ENCODE measurements around the gene CHMP3. TPM values are rescaled to one million over a fixed set of nuclear protein-coding genes. Genes with fewer than 3 reads are reported as not detected.

CHMP3 gene
- total and polyA plus RNA-seq, 2 donors (not counting 1 experiment from before 2014, with no cell fraction given) = 17.5 to 72.5 TPM

GRCh38 chr2:86484385-86484784 lies 78.9 kb downstream of the CHMP3 start:
- CTCF ChIA-PET = no interaction called here
- Histone ChIP-seq H3K4me2 (replicated peaks; ENCODE audit: low read depth, low read length, poor library complexity, severe bottlenecking) (no peak overlapping the region), H2AFZ (ENCODE audit: insufficient read depth, low read depth, low read length, poor library complexity, severe bottlenecking) (no peak overlapping the region), H3K79me2 (ENCODE audit: control insufficient read depth, insufficient read depth, low read length) (no peaks in the 10 kb centered on the region), H3K36me3 (replicated peaks in 1 of 2; ENCODE audit: control extremely low read depth in 1 of 2, control insufficient read depth in 1 of 2, extremely low read depth in 1 of 2, insufficient read depth in 2 of 2, low read length in 1 of 2) (peaks cover 32 to 96% of the 10 kb centered on the region in 2 experiments), H3K4me3 (ENCODE audit: control extremely low read depth in 1 of 5, extremely low read depth in 1 of 5, insufficient read depth in 1 of 5, low read depth in 2 of 5, low read length in 4 of 5) (no peak overlapping the region), H3K27me3 (replicated peaks in 1 of 4; ENCODE audit: control extremely low read depth in 1 of 4, control insufficient read depth in 3 of 4, insufficient read depth in 4 of 4, low read length in 3 of 4) (no peaks in the 10 kb centered on the region), H3K9me3 (ENCODE audit: control extremely low read depth in 1 of 3, control insufficient read depth in 2 of 3, insufficient read depth in 1 of 3, low read length in 2 of 3) (no peaks in the 10 kb centered on the region), H4K20me1 (ENCODE audit: control insufficient read depth, insufficient read depth, low read length, poor library complexity, severe bottlenecking) (no peaks in the 10 kb centered on the region), H3K9ac (ENCODE audit: low read length) (no peak overlapping the region), H3K27ac (ENCODE audit: low read length in 2 of 2) (no peak overlapping the region), H3K4me1 (ENCODE audit: control insufficient read depth in 2 of 2, insufficient read depth in 2 of 2, low read length in 2 of 2) (no peaks in the 10 kb centered on the region)
- H3K4me3 Mint-ChIP-seq = no peak overlapping the region
- POLR2A ChIA-PET = no interaction called here
- WGBS (ENCODE audit: insufficient coverage) = 100% methylated on average over 3 of the region's 3 CpGs
- no peak for DNase-seq
- intact Hi-C loops (cut with micrococcal nuclease) = no loop called here
- no peaks in the 10 kb centered on the region for H3K4me1 Mint-ChIP-seq
- H3K9me3 Mint-ChIP-seq (ENCODE audit: insufficient read depth) = no peaks in the 10 kb centered on the region
- H3K27ac Mint-ChIP-seq = no peak overlapping the region
- no peak for ATAC-seq (ENCODE audit: low read depth)
- TF ChIP-seq EZH2 (IDR thresholded peaks at IDR 0.05; ENCODE audit: borderline replicate concordance, insufficient read depth, low read depth, low read length, poor library complexity, severe bottlenecking) = no peak
- H3K27me3 Mint-ChIP-seq = no peaks in the 10 kb centered on the region

- H3K4me1 ChIP-seq (ENCODE audit: control insufficient read depth in 2 of 2, insufficient read depth in 2 of 2, low read length in 2 of 2) = no peaks in the 10 kb centered on the region
- no peaks in the 10 kb centered on the region for H4K20me1 ChIP-seq (ENCODE audit: control insufficient read depth, insufficient read depth, low read length, poor library complexity, severe bottlenecking)
- H3K79me2 ChIP-seq (ENCODE audit: control insufficient read depth, insufficient read depth, low read length) = no peaks in the 10 kb centered on the region
- intact Hi-C loops (cut with micrococcal nuclease) = no loop called here
- CTCF ChIA-PET = no interaction called here
- no peaks in the 10 kb centered on the region for H3K27me3 Mint-ChIP-seq
- H3K27me3 ChIP-seq (replicated peaks in 1 of 4; ENCODE audit: control extremely low read depth in 1 of 4, control insufficient read depth in 3 of 4, insufficient read depth in 4 of 4, low read length in 3 of 4) = no peaks in the 10 kb centered on the region
- no peak overlapping the region for H3K9ac ChIP-seq (ENCODE audit: low read length)
- no peaks in the 10 kb centered on the region for H3K9me3 ChIP-seq (ENCODE audit: control extremely low read depth in 1 of 3, control insufficient read depth in 2 of 3, insufficient read depth in 1 of 3, low read length in 2 of 3)
- POLR2A ChIA-PET = no interaction called here
- DNase-seq (no peak), ATAC-seq (ENCODE audit: low read depth) (no peak)
- H2AFZ ChIP-seq (ENCODE audit: insufficient read depth, low read depth, low read length, poor library complexity, severe bottlenecking) = no peak overlapping the region
- H3K4me3 Mint-ChIP-seq = no peak overlapping the region
- no peak overlapping the region for H3K4me3 ChIP-seq (ENCODE audit: control extremely low read depth in 1 of 5, extremely low read depth in 1 of 5, insufficient read depth in 1 of 5, low read depth in 2 of 5, low read length in 4 of 5)
- TF ChIP-seq CTCF (IDR thresholded peaks at IDR 0.05) (no peak), EZH2 (IDR thresholded peaks at IDR 0.05; ENCODE audit: borderline replicate concordance, insufficient read depth, low read depth, low read length, poor library complexity, severe bottlenecking) (no peak)
- peaks cover 39 to 100% of the 10 kb centered on the region in 2 experiments for H3K36me3 ChIP-seq (replicated peaks in 1 of 2; ENCODE audit: control extremely low read depth in 1 of 2, control insufficient read depth in 1 of 2, extremely low read depth in 1 of 2, insufficient read depth in 2 of 2, low read length in 1 of 2)
- no peak overlapping the region for H3K4me2 ChIP-seq (replicated peaks; ENCODE audit: low read depth, low read length, poor library complexity, severe bottlenecking)
- H3K27ac ChIP-seq (ENCODE audit: low read length in 2 of 2) = no peak overlapping the region
- no peaks in the 10 kb centered on the region for H3K9me3 Mint-ChIP-seq (ENCODE audit: insufficient read depth)
- WGBS (ENCODE audit: insufficient coverage) = 100% methylated on average over 1 of the region's 3 CpGs
- H3K27ac Mint-ChIP-seq = no peak overlapping the region
- H3K4me1 Mint-ChIP-seq = no peaks in the 10 kb centered on the region
Measured at GRCh38 chr2:86482034-86482433, 81.2 kb downstream of the CHMP3 start.

Data from B cell (primary cell).